ENCODE measurements around the gene LSM12. TPM values are rescaled to one million over a fixed set of nuclear protein-coding genes. Genes with fewer than 3 reads are reported as not detected.
"Not testable (repeated sequence)": the region's sequence is repeated elsewhere in the genome, so short reads cannot be mapped to it uniquely, and the experiment has no call there.

Gene LSM12
- total RNA-seq, 1 donor from 2014 or later = 39.1 TPM

DNA sequence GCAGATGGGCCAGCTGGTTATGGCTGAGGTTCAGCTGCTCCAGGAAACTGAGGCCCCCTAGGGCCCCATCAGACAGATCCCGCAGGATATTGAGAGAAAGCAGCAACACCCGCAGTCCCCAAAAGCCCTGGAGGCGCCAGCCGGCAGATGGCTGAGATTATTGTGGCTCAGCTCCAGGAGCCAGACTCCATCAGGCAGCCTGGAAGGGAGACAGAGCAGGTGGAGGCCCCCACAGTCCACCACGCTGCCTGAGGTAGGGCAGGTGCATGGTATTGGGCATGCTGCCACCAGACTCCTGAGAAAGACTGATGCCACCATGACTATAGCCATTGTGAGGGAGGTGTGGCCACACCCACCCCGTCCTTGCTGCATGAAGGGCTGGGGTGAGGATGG lies 42.2 kb downstream of the LSM12 start:
- DNase-seq (no peak), ATAC-seq (peak in 1 of 2 donors; percentile 21)
- no peaks in the 10 kb centered on the region for H3K9me3 ChIP-seq
- TF ChIP-seq, protein P1, sequence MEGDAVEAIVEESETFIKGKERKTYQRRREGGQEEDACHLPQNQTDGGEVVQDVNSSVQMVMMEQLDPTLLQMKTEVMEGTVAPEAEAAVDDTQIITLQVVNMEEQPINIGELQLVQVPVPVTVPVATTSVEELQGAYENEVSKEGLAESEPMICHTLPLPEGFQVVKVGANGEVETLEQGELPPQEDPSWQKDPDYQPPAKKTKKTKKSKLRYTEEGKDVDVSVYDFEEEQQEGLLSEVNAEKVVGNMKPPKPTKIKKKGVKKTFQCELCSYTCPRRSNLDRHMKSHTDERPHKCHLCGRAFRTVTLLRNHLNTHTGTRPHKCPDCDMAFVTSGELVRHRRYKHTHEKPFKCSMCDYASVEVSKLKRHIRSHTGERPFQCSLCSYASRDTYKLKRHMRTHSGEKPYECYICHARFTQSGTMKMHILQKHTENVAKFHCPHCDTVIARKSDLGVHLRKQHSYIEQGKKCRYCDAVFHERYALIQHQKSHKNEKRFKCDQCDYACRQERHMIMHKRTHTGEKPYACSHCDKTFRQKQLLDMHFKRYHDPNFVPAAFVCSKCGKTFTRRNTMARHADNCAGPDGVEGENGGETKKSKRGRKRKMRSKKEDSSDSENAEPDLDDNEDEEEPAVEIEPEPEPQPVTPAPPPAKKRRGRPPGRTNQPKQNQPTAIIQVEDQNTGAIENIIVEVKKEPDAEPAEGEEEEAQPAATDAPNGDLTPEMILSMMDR (IDR thresholded peaks at IDR 0.05) = no peak
- no peak overlapping the region for H3K4me3 ChIP-seq
- H3K36me3 ChIP-seq = peaks cover 22% of the 10 kb centered on the region
- intact Hi-C loops (cut with DNase I) = no loop called here
- no peak overlapping the region for H3K27ac ChIP-seq
- no peaks in the 10 kb centered on the region for H3K4me1 ChIP-seq
- H3K27me3 ChIP-seq (ENCODE audit: low read depth) = no peaks in the 10 kb centered on the region

DNA sequence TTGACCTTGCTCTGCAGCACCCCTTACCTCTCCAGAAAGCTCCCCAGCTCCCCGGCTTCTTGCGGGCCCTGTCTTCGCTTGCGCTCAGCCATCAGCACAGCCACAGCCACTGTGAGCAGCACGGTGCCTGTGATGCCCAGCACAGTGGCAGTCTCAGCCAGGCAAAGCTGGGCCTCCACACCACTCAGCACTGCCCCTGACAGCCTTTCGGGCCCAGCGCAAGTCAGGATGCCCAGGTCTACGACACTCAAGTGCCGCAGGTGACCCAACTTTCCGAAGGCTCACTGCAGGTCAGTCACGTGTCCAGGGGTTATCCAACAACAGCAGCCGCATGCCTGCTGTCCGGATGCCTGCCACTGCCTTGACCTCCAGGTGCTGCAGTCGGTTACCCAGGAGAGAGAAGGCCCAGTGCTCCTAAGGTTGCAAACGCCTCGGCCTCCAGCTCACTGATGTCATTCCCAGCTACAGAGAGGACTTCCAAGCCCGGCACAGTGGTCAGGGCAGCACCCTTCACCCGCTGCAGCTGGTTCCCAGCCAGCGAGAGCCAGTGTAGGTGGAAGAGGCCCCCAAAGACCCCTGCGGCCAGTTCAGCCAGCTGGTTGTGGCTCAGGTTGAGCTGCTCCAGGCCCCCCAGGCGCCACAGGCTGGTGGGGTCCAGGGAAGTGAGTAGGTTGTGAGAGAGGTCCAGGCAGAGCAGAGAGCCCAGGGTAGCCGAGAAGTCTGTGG lies 42.8 kb downstream of the LSM12 start:
- Histone ChIP-seq H3K36me3 (peaks cover 22% of the 10 kb centered on the region), H3K27me3 (ENCODE audit: low read depth) (no peaks in the 10 kb centered on the region), H3K27ac (no peak overlapping the region), H3K4me1 (no peaks in the 10 kb centered on the region), H3K4me3 (no peak overlapping the region), H3K9me3 (no peaks in the 10 kb centered on the region)
- no peak for DNase-seq
- intact Hi-C loops (cut with DNase I) = no loop called here
- TF ChIP-seq, protein P1 (IDR thresholded peaks at IDR 0.05) = no peak
- peak in 1 of 2 donors; percentile 21 for ATAC-seq

DNA sequence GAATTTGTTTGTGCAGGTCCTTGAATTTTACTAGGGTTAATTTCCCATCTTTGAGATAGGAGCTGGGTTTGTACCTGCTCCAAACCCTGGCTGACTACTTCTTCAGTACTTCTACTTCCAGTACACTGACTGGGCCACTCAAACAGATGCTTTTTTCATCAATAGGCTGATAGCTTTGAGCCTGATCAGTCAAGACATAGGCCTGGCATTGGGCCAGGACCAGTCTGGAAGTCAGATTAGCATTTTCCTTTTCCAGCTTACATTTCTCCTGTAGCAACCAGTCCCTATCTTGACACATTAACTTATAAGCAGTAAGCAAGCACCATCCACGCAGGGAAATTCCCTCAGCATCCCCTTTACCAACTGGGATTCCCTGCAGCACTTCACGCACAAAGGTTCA lies 44.2 kb downstream of the LSM12 start:
- Histone ChIP-seq H3K27me3 (ENCODE audit: low read depth) (no peaks in the 10 kb centered on the region), H3K36me3 (peaks cover 15% of the 10 kb centered on the region), H3K4me3 (no peak overlapping the region), H3K4me1 (no peaks in the 10 kb centered on the region), H3K9me3 (no peaks in the 10 kb centered on the region), H3K27ac (no peak overlapping the region)
- DNase-seq = no peak
- intact Hi-C loops (cut with DNase I) = no loop called here
- TF ChIP-seq, protein P1 (IDR thresholded peaks at IDR 0.05) = no peak
- ATAC-seq = no peak

DNA sequence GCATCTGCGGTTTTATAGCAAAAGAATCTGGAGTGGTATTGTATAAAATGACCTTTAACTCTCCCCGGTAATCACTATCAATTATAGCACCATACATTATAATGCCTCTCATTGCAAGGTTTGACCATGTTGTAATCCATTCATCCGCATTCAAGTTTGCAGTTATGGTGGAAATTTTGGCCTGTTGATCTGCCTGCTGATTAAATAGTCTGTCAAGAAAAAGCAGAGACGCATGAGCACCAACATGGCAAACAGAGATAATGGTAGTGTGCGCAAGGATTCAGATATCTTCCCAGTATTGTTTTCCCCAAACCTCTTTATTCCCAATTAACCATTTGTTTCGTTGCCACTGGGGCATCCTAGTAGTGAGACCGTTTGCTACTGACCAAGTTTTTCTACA lies 45.2 kb downstream of the LSM12 start:
- H3K4me1 ChIP-seq; H3K4me3 ChIP-seq; intact Hi-C loops (cut with DNase I); DNase-seq; ATAC-seq; H3K27ac ChIP-seq; H3K9me3 ChIP-seq; H3K27me3 ChIP-seq (ENCODE audit: low read depth): not testable (repeated sequence)
- peaks cover 15% of the 10 kb centered on the region for H3K36me3 ChIP-seq

DNA sequence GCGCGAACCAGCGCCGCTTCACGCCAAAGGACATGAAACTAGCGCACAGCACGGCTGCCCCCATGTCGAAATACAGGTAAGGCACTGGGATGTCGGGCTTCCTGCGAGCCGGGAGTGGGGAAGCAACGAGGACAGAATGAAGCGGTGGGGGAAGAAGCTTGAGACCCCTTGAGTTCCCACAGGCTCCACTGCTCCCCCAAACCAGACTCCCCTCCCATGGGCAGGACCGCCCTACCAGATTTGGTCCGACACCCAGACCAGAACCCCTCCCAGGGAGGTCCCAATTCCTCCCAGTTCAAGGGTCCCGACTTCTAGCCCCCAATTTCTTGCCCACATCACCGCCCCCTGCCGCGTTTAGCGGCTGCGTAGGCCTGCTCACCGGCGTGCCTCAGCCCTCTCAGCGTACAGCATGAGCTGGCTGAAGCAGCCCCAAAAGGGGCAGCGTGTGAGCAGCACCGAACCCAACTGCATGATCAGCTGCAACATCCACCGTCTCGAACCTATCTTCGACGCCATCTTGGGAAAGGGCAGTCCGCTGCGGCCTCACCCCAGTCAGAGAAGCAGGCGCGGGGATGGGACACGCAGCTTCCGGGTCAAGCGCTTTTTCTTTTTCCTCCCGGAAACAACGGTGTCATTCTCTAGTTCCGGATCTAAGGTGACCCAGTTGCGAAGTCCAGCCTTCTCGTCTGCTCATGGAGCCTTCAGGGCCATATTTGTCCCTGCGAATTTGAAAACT lies 51.9 kb downstream of the LSM12 start, which contains the start of gene TMEM101:
Gene TMEM101 (minus strand): TSS at position 527 of the 736 bp plus-strand sequence. CDS start 11 bp downstream, at position 516.
- Histone ChIP-seq H3K27me3 (ENCODE audit: low read depth) (no peaks in the 10 kb centered on the region), H3K27ac (peak within 1 kb of the TSS; percentile 82), H3K4me3 (peak within 1 kb of the TSS; percentile 84), H3K4me1 (peaks cover 10% of the 10 kb centered on the region), H3K9me3 (no peaks in the 10 kb centered on the region), H3K36me3 (peaks cover 22% of the 10 kb centered on the region)
- ATAC-seq (peak; percentile 96 to 97), DNase-seq (peak; percentile 94)
- intact Hi-C loops (cut with DNase I) = no loop called here
- TF ChIP-seq, protein P1 (IDR thresholded peaks at IDR 0.05) = no peak

DNA sequence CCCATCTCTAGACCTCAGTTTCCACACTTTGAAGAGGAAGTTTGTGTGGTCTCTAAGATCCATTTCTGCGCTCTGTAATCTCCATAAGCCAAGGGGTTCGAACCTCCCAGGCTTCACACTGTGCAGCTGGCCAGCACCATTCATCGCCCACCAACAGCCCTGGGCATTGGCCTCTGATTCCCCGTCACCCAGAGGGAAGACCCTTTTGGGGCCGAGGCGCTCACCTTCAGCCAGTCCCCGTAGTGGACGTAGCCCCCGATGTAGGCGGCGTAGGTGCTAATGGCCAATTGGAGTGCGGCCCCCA lies 52.4 kb downstream of the LSM12 start:
- Histone ChIP-seq H3K9me3 (no peaks in the 10 kb centered on the region), H3K4me1 (peaks cover 10% of the 10 kb centered on the region), H3K27me3 (ENCODE audit: low read depth) (no peaks in the 10 kb centered on the region), H3K27ac (peak overlapping the region; percentile 82), H3K36me3 (peaks cover 26% of the 10 kb centered on the region), H3K4me3 (peak overlapping the region; percentile 84)
- DNase-seq (no peak), ATAC-seq (peak; percentile 2 to 30)
- intact Hi-C loops (cut with DNase I) = no loop called here
- TF ChIP-seq, protein P1 (IDR thresholded peaks at IDR 0.05) = no peak
